ENCODE results near the gene TNFAIP8. TPM values are rescaled to one million over a fixed set of nuclear protein-coding genes. Genes with fewer than 3 reads are reported as not detected.
A peak's percentile ranks its signal among the peaks of the same experiment; 100 is the strongest.

The TNFAIP8 gene
- total and polyA plus RNA-seq, 10 of the 15 experiments (the other 5 are each of a cell fraction or from before 2014, with no cell fraction given): 124 to 324 (median 177) TPM

DNA sequence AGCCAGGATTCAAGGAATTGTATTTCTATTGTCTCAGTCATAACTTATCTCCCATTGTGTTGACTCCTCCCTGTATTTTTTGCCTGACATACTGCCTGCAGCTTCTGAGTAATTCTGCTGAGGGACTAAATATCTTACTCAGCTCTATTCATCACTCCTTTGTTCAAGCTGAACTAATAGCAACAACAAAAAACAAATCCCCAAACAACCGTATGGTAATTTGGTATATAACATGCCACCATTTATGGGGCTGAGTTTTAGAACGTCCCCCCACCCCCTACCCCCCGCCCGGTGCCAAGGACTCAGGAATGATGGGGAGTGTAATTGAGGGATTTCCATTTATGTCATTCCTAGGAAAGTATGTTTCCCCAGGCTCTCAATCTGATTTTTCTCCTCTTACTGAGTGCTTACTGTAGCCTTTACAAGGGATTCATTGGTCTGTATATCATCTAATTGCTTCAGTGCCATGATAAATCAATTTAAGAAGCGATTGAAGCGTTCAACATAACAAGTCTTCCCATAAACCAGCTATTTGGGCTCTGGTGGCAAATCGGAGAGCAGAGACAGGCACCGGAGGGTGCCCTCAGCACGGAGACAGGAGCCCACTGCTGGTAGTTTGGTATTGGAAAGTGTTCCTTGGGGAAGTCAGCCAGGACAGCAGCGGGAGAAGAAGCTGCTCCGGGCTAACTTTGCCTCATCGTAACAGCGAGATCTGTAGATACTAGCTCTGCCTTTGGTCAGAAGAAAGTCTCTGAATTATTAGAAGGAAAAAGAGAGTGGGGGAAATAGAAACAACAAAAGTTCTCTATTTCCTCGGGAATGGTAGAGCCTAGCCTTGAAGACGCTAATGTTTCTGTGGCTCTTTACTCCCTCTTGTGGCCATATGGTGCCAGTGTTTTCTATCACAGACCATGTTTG is 55.8 kb downstream of the TNFAIP8 start (continued):
- TF ChIP-seq ZBTB4 (CRISPR knock-in tag; IDR thresholded peaks at IDR 0.05) (no peak), MXI1 (IDR thresholded peaks at IDR 0.05; ENCODE audit: low read depth, low read length) (no peak), TBL1XR1 (IDR thresholded peaks at IDR 0.05; ENCODE audit: low read depth, low read length) (no peak), CEBPB (IDR thresholded peaks at IDR 0.05; ENCODE audit: borderline replicate concordance in 1 of 2, low read depth in 2 of 2, low read length in 2 of 2) (no peak), USF1 (IDR thresholded peaks at IDR 0.05; ENCODE audit: borderline replicate concordance, extremely low read length, insufficient read depth, low read depth, low read length) (no peak), HDGF (IDR thresholded peaks at IDR 0.05) (no peak), RAD51 (IDR thresholded peaks at IDR 0.05) (no peak), IKZF1 (conservative IDR thresholded peaks at IDR 0.05) (peak; percentile 86), SREBF2 (IDR thresholded peaks at IDR 0.05; ENCODE audit: low read length) (no peak), PAX8 (IDR thresholded peaks at IDR 0.05) (no peak), MEF2A (IDR thresholded peaks at IDR 0.05; ENCODE audit: insufficient read depth, low read depth, low read length) (no peak), IKZF2 (IDR thresholded peaks at IDR 0.05) (peak; percentile 84 to 85), TCF3 (IDR thresholded peaks at IDR 0.05; ENCODE audit: borderline replicate concordance, insufficient read depth, low read depth, low read length) (no peak), TARDBP (IDR thresholded peaks at IDR 0.05; ENCODE audit: borderline replicate concordance) (no peak), ASH2L (IDR thresholded peaks at IDR 0.05; ENCODE audit: borderline replicate concordance, low read depth) (no peak), ATF7 (IDR thresholded peaks at IDR 0.05; ENCODE audit: low read depth) (peak; percentile 36; the same call in 1 of the 2 replicates)
- TF ChIP-seq, protein P1, sequence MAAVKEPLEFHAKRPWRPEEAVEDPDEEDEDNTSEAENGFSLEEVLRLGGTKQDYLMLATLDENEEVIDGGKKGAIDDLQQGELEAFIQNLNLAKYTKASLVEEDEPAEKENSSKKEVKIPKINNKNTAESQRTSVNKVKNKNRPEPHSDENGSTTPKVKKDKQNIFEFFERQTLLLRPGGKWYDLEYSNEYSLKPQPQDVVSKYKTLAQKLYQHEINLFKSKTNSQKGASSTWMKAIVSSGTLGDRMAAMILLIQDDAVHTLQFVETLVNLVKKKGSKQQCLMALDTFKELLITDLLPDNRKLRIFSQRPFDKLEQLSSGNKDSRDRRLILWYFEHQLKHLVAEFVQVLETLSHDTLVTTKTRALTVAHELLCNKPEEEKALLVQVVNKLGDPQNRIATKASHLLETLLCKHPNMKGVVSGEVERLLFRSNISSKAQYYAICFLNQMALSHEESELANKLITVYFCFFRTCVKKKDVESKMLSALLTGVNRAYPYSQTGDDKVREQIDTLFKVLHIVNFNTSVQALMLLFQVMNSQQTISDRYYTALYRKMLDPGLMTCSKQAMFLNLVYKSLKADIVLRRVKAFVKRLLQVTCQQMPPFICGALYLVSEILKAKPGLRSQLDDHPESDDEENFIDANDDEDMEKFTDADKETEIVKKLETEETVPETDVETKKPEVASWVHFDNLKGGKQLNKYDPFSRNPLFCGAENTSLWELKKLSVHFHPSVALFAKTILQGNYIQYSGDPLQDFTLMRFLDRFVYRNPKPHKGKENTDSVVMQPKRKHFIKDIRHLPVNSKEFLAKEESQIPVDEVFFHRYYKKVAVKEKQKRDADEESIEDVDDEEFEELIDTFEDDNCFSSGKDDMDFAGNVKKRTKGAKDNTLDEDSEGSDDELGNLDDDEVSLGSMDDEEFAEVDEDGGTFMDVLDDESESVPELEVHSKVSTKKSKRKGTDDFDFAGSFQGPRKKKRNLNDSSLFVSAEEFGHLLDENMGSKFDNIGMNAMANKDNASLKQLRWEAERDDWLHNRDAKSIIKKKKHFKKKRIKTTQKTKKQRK (IDR thresholded peaks at IDR 0.05; ENCODE audit: low read depth, low read length): no peak
- TF ChIP-seq, protein P2, sequence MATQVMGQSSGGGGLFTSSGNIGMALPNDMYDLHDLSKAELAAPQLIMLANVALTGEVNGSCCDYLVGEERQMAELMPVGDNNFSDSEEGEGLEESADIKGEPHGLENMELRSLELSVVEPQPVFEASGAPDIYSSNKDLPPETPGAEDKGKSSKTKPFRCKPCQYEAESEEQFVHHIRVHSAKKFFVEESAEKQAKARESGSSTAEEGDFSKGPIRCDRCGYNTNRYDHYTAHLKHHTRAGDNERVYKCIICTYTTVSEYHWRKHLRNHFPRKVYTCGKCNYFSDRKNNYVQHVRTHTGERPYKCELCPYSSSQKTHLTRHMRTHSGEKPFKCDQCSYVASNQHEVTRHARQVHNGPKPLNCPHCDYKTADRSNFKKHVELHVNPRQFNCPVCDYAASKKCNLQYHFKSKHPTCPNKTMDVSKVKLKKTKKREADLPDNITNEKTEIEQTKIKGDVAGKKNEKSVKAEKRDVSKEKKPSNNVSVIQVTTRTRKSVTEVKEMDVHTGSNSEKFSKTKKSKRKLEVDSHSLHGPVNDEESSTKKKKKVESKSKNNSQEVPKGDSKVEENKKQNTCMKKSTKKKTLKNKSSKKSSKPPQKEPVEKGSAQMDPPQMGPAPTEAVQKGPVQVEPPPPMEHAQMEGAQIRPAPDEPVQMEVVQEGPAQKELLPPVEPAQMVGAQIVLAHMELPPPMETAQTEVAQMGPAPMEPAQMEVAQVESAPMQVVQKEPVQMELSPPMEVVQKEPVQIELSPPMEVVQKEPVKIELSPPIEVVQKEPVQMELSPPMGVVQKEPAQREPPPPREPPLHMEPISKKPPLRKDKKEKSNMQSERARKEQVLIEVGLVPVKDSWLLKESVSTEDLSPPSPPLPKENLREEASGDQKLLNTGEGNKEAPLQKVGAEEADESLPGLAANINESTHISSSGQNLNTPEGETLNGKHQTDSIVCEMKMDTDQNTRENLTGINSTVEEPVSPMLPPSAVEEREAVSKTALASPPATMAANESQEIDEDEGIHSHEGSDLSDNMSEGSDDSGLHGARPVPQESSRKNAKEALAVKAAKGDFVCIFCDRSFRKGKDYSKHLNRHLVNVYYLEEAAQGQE (IDR thresholded peaks at IDR 0.05; ENCODE audit: low read depth, low read length): no peak

Measured in GM12878 (cell line).